ENCODE data around the gene NLK. TPM values are rescaled to one million over a fixed set of nuclear protein-coding genes. Genes with fewer than 3 reads are reported as not detected.
A peak's percentile ranks its signal among the peaks of the same experiment; 100 is the strongest.

The NLK gene
- total and polyA plus RNA-seq, 2 of the 13 experiments (the other 11 are each of a cell fraction or from before 2014, with no cell fraction given), result 13.4 to 14.6 TPM

- no peak for TF ChIP-seq U2AF1 (optimal IDR thresholded peaks at IDR 0.05; ENCODE audit: low read depth, low read length)
Observed at GRCh38 chr17:28078341-28079229, 36.1 kb downstream of the NLK start (continued).

- Histone ChIP-seq H2AFZ (ENCODE audit: low read length) (no peak overlapping the region), H3K36me3 (replicated peaks in 1 of 2; ENCODE audit: control insufficient read depth in 1 of 2, insufficient read depth in 2 of 2, low read length in 2 of 2) (no peaks in the 10 kb centered on the region), H3K9ac (ENCODE audit: insufficient read depth, low read depth, low read length) (no peak overlapping the region), H3K4me2 (ENCODE audit: low read depth, low read length) (no peak overlapping the region), H3K9me3 (ENCODE audit: low read length) (no peaks in the 10 kb centered on the region), H3K4me3 (replicated peaks in 1 of 3; ENCODE audit: insufficient read depth in 1 of 3, low read depth in 2 of 3, low read length in 3 of 3) (no peak overlapping the region), H3K4me1 (ENCODE audit: insufficient read depth, low read length) (peaks cover 34% of the 10 kb centered on the region), H3K79me2 (ENCODE audit: insufficient read depth, low read length) (no peaks in the 10 kb centered on the region), H3K27ac (ENCODE audit: extremely low read length, insufficient read depth, low read length) (peak overlapping the region; percentile 28), H3K27me3 (ENCODE audit: control insufficient read depth in 1 of 2, insufficient read depth in 2 of 2, low read length in 2 of 2) (no peaks in the 10 kb centered on the region), H4K20me1 (ENCODE audit: insufficient read depth, low read length) (no peaks in the 10 kb centered on the region)
- FAIRE-seq, result no peak
- intact Hi-C loops (cut with micrococcal nuclease; ENCODE audit: unreplicated experiment), result no loop called here
- ATAC-seq, result no peak
- 30% methylated on average over 2 of the region's 2 CpGs for WGBS (ENCODE audit: low lambda C conversion rate)
- POLR2A ChIA-PET, result no interaction called here
- DNase-seq (ENCODE audit: low spot score), result peak; percentile 23
- no TSS peak for BruUV-seq (replicated peaks)
- CTCF ChIA-PET (ENCODE audit: low intra/inter-chr PET ratio, low total read pairs), result no interaction called here
- in situ Hi-C loops (cut with HindIII; ENCODE audit: extremely low pct_ligation_motif_present, low pct_unique_long_range_greater_than_20kb), result no loop called here
- peak; percentile 62 for TF ChIP-seq HNF4G (IDR thresholded peaks at IDR 0.05; ENCODE audit: borderline replicate concordance, low read depth, low read length)
- no peak for TF ChIP-seq HNF4G (CRISPR knock-in tag; IDR thresholded peaks at IDR 0.05; ENCODE audit: borderline replicate concordance, low read depth)
- TF ChIP-seq ZNF652 (CRISPR knock-in tag; IDR thresholded peaks at IDR 0.05; ENCODE audit: borderline replicate concordance, low read depth), result peak; percentile 95
- TF ChIP-seq KAT2B (IDR thresholded peaks at IDR 0.05; ENCODE audit: borderline replicate concordance, low read depth, low read length), result no peak
- TF ChIP-seq ZNF772 (CRISPR knock-in tag; IDR thresholded peaks at IDR 0.05), result no peak
- no peak for TF ChIP-seq GATAD1 (CRISPR knock-in tag; IDR thresholded peaks at IDR 0.05)
- TF ChIP-seq ETS1 (CRISPR knock-in tag; IDR thresholded peaks at IDR 0.05), result no peak
- TF ChIP-seq STAT5B (CRISPR knock-in tag; IDR thresholded peaks at IDR 0.05), result no peak
- peak; percentile 54; the same call in 1 of the 2 replicates for TF ChIP-seq CREM (IDR thresholded peaks at IDR 0.05)
- no peak for TF ChIP-seq CREM (CRISPR knock-in tag; IDR thresholded peaks at IDR 0.05)
- no peak for TF ChIP-seq ZNF792 (CRISPR knock-in tag; IDR thresholded peaks at IDR 0.05)
- no peak for TF ChIP-seq ZNF556 (CRISPR knock-in tag; IDR thresholded peaks at IDR 0.05; ENCODE audit: borderline replicate concordance)
- 0 out of 2 replicates have a peak, but pooled peaks have one; percentile 7 for TF ChIP-seq FOXA3 (CRISPR knock-in tag; IDR thresholded peaks at IDR 0.05)
- no peak for TF ChIP-seq NR2F2 (IDR thresholded peaks at IDR 0.05; ENCODE audit: borderline replicate concordance, low read depth)
- TF ChIP-seq ZNF609 (CRISPR knock-in tag; IDR thresholded peaks at IDR 0.05; ENCODE audit: borderline replicate concordance), result no peak
- TF ChIP-seq ZNF253 (CRISPR knock-in tag; IDR thresholded peaks at IDR 0.05; ENCODE audit: borderline replicate concordance), result no peak
- no peak; the same call in 1 of the 2 replicates for TF ChIP-seq CREB1 (IDR thresholded peaks at IDR 0.05)
- TF ChIP-seq CREB1 (CRISPR knock-in tag; IDR thresholded peaks at IDR 0.05), result peak; percentile 79
- TF ChIP-seq HNF4A (CRISPR knock-in tag; IDR thresholded peaks at IDR 0.05), result peak; percentile 44
Observed at GRCh38 chr17:28081467-28081866, 39.0 kb downstream of the NLK start.
